ENCODE results near the gene ANKRD34A.

The ANKRD34A gene

DNA sequence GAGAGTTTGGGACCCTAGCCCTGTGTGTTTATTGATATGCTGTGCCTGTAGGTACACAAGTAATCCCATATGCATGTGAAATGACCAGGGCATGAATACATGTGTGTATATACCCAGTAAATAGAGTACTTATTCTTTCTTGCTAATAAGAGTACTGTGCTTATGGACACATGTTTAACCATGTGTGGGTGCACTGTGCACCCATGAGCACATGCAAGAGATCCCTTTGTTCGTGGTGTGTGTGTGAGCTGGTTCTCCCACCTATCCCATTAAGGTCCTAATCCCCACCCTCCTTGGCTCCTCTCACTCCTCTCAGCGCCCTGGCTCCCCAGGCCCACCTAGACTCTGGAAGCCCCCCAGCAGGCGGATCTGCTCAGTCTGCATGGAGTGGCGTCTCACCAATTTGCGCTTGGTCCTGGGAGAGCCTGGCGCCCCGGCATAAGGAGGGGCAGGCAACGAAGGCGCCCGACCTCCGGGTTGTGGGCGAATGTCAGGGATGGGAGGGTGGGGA is 4.4 kb downstream of the ANKRD34A start:
- TF ChIP-seq CTCF (IDR thresholded peaks at IDR 0.05; ENCODE audit: insufficient read depth, low read depth, low read length, missing control alignments) = no peak
- peak overlapping the region; percentile 52 for H3K4me3 ChIP-seq (ENCODE audit: low read depth, low read length)
- no peak for DNase-seq (ENCODE audit: low read depth)

DNA sequence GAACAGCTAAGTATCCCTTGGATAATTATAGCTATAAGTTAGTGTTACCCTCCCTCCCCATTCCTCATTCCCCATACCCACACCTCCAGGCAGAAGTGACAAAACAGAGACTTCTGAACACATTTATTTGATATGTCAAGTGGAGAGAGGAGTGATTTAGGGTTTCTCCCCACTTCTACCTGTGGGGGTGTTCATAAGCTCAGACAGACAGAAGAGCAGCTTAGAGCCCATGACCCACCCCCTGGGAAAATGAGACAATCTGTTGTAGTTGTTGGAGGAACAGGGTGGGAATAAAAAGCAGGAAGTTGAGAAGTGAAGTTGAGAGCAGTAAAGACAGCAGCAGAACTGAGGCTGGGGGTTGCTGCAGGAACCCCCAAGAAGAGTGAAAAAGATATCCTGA is 5.0 kb downstream of the ANKRD34A start:
- TF ChIP-seq CTCF (IDR thresholded peaks at IDR 0.05; ENCODE audit: insufficient read depth, low read depth, low read length, missing control alignments) = no peak
- no peak for DNase-seq (ENCODE audit: low read depth)
- no peak overlapping the region for H3K4me3 ChIP-seq (ENCODE audit: low read depth, low read length)

- H3K4me3 ChIP-seq (ENCODE audit: low read depth, low read length) = no peak overlapping the region
- TF ChIP-seq CTCF (IDR thresholded peaks at IDR 0.05; ENCODE audit: insufficient read depth, low read depth, low read length, missing control alignments) = no peak
- no peak for DNase-seq (ENCODE audit: low read depth)
Measured at GRCh38 chr1:145958734-145959133, 5.6 kb downstream of the ANKRD34A start.

DNA sequence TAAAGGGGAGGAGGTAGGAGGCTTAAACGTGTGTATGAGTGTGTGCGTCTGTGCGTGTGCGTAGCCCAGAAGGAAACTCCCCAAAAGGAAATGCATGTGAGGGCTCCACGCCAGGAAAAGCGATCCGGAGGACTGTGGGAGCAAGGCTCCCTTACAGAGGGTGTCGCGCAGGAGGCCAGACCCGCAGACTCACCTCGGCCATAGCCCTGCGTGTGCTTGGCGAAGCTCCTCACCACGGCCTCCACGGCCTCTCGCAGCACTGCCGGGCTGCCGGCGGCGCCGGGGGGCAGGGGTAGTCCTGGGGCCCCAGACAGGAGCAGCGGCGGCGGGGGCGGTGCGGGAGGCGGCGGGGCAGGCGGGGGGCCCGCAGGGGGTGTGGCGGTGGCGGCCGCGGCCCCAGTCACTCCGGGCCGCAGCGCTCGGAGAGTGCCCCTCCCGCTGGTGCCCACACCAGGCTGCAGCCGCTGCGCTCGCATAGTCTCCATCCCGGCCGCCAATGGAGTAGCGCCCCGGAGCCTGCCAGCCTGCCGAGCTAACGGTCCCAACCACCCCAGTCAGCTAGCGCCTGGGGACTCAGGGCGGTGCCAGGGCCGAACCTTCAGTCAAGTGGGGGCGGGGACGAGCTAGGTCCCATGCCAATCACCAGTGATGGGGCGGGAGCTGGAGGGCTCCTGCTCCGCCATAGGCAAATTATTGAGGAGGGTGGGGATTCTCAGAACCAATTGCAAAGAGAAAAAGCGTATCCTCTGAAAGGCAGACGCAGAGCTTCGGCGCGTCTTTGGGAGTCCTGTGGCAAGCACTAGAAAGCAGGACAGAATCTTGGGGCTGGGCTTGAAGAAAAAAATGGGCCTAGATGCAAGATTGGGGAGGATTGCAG is 6.7 kb downstream of the ANKRD34A start, which contains the start of gene LIX1L:
TSS of gene LIX1L (minus strand) at position 575 of the 877 bp plus-strand sequence. CDS start at position 485, 90 bp downstream.
- no peak for TF ChIP-seq CTCF (IDR thresholded peaks at IDR 0.05; ENCODE audit: insufficient read depth, low read depth, low read length, missing control alignments)
- peak; percentile 97 for DNase-seq (ENCODE audit: low read depth)
- peak within 1 kb of the TSS; percentile 80 for H3K4me3 ChIP-seq (ENCODE audit: low read depth, low read length)

- TF ChIP-seq CTCF (IDR thresholded peaks at IDR 0.05; ENCODE audit: insufficient read depth, low read depth, low read length, missing control alignments) = no peak
- peak; percentile 48 for DNase-seq (ENCODE audit: low read depth)
Measured at GRCh38 chr1:145956781-145957442, 7.5 kb downstream of the ANKRD34A start.

DNA sequence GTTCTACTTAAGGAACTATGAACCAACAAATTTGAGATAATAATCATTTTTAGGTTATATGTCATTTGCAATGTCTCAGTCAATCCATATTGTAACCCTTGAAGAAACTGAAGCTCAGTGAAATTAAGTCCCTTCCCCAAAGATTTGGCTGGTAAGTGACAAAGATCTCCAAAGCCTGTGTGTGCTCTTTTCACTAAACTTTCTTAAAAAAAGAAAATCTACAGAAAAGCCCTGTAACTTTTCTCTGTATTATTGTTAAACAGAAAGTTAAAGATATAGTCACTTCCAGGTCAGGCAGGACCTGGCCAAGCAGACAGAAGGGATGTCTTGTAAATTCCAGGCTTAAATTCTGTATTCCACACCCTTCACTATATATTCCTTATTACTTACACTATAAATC is 8.0 kb downstream of the ANKRD34A start:
- TF ChIP-seq CTCF (IDR thresholded peaks at IDR 0.05; ENCODE audit: insufficient read depth, low read depth, low read length, missing control alignments) = no peak
- H3K4me3 ChIP-seq (ENCODE audit: low read depth, low read length) = peak overlapping the region; percentile 80
- DNase-seq (ENCODE audit: low read depth) = no peak

More at GRCh38 chr1:145956781-145957442, 7.5 kb downstream of the ANKRD34A start:
- H3K4me3 ChIP-seq (ENCODE audit: low read depth, low read length) = peak overlapping the region; percentile 80

Measured in GM12865 (cell line).